ENCODE measurements around the gene CDC42BPA.
"Not testable (repeated sequence)": the region's sequence is repeated elsewhere in the genome, so short reads cannot be mapped to it uniquely, and the experiment has no call there.

CDC42BPA gene

DNA sequence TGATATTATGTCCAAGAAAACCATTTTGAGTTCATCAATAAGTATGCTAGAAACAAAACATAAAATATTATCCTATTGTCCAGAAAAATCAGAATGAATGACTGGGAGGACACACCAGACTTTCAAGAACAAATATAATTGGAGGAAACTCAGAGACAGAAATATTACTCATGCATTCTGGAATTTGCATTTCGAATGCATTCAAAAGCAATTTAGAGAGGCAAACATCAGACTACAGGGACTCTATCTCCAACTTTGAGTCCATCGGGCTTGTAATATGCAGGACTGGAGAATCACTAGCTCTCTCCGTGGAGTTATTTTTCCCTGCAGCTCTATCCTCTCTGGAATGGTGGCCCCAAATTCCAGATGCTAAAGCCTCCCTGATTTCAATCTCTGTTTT is 161.8 kb downstream of the CDC42BPA start:
- FAIRE-seq (no peak), DNase-seq (ENCODE audit: insufficient read length, low spot score) (no peak)

DNA sequence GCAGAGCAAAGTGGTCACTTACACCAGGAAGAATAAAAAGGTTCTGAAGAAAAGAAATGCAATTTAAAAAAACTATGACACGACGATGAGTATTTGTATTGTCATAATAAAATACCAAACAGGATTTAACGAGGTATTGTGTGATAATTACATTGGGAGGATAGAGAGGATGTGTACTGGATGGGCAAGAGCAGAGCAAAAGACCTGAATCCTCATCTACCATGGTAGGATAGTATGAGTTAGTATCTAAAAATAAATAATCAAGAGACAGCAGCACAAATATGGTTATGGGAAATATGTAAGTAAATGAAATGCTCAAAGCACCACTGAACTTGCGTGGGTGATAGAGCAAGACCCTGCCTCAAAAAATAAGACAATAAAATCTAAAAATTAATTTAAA is 162.6 kb downstream of the CDC42BPA start:
- DNase-seq (ENCODE audit: insufficient read length, low spot score) (no peak), FAIRE-seq (no peak)

DNA sequence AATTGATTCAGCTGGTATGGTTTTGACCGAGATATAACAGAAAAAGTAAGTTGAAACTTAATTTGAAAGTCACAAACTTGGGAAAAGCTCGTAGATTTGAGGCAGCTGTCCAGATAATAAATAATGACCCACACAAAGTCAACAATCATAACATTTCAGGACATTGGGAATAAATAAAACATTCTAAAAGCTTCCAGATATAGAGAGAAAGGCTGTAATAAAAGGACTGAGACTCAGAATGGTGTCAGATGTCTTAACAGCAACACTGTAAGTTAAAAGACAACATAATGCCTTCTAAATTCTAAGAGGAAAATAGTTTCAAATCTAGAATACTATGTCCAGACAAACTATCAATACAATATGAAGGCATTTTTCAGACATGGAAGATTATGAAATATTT is 163.3 kb downstream of the CDC42BPA start:
- FAIRE-seq, result no peak

DNA sequence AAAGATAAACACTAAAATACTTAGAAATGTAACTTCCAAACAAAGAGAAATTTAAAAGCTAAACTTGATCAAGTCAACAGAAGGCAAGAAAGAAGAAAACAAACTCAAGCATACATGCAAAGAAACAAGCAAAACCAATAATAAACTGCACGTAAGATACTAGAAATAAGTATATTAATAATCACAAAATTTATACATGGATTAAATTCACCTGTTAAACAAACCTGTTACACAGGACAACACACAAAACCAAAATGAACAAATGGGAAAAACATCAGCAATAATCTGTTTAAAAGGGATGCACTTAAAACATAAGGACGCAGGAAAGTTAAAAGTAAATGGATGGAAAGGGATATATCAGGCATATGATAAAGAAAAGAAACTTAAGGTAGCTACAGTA is 165.8 kb downstream of the CDC42BPA start:
- DNase-seq (ENCODE audit: insufficient read length, low spot score) (no peak), FAIRE-seq (no peak)

More for the DNA sequence above, 163.3 kb downstream of the CDC42BPA start:
- DNase-seq (ENCODE audit: insufficient read length, low spot score), result no peak

DNA sequence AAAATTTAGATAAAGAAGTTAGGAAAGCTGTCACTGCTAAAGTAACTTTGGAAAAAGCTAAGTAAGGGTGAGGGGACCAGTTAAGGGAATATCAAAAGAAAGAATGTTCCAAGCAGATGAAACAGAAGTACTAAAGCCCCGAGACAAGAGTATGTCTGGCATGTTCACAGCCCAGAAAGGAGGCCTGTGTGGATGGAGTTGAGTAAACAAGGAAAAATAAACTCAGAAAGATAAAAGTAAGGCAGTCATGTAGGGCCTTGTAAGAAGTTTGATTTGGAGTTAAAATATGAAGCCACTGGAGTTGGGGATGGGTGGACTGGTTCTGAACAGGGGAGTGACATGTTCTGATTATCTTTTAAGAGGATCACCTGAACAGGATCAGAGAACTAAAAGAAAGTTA is 177.9 kb downstream of the CDC42BPA start:
- DNase-seq (ENCODE audit: insufficient read length, low spot score) (no peak), FAIRE-seq (no peak)

DNA sequence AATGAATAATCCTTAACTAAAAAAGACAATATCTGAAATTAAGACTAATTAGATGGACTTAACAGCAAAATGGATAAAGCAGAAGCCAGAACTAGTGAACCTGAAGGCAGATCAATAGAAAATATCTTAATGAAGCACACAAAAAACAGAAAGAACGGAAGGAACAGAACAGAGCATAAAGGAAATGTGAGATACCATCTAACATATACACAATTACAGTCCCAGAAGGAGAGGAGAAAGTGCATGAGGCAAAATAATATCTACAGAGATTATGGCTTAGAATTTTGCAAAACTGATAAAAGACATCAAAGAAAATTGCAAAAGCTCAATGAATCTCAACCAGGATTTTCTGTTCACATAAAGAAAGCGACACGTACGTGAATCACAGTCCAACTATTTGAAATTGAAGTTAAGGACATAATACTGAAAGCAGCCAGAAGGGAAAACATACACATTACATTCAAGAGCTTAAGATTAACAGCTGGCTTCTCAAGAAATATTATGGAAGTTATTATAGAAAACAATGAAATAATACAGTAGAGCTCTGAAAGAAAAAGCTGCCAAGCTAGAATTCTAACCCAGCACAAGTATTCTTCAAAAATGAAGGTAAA is 182.0 kb downstream of the CDC42BPA start:
- DNase-seq (ENCODE audit: insufficient read length, low spot score), result no peak
- FAIRE-seq, result no peak

DNA sequence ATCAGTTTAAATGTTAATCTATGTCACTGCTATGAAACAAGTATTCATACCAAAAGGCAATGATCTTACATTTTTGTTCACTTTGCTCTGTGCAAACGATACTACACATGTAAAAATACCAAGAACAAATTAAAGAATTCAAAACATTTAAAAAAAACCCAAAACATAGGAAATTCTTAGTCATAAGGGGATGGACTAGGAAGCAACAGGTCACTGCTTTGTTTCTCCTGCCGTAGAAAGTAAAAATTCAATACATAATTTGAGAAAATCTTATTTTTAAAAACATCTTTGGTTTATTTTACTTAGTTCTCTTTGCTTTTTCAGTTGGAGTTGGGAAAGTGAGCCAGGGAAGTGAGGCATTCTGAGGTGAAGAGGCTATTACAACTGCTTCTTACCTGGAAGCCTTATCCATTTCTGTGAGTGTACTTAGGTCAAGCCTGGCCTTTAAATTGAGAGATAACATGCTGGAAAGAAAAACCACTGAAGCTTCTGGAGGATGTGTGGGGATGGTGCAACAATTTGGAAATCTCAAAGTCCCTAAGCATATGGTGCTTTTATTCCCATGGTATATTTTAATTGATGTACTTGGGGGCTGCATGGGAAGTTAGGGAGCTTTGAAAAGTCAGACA is 183.5 kb downstream of the CDC42BPA start:
- DNase-seq (ENCODE audit: insufficient read length, low spot score), result no peak
- no peak for FAIRE-seq

DNA sequence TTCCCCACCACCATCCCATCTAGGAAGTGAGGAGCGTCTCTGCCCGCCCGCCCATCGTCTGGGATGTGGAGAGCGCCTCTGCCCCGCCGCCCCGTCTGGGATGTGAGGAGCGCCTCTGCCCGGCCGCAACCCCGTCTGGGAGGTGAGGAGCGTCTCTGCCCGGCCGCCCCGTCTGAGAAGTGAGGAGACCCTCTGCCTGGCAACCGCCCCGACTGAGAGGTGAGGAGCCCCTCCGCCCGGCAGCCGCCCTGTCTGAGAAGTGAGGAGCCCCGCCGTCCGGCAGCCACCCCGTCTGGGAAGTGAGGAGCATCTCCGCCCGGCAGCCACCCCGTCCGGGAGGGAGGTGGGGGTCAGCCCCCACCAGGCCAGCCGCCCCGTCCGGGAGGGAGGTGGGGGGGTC is 185.6 kb downstream of the CDC42BPA start:
- not testable (repeated sequence) for DNase-seq (ENCODE audit: insufficient read length, low spot score); FAIRE-seq

DNA sequence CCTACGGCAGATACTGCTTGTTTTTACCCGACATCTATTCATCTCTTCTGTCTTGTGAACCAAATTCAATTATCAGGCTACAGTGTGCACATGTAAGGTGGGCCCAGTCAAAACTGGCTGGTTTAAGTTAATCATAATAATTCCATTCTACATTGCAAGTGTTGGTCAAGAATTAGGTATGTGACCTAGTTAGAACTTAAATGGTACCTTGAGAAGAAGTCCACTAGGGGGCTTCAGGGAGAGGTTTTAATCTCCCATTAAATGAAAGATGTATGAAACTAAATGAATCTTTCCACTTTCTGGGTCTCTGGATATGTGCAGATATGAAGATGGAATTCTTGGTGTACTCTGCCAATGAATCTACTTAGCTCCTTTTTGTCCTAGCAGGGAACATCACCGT is 187.1 kb downstream of the CDC42BPA start:
- peak; percentile 26 for DNase-seq (ENCODE audit: insufficient read length, low spot score)
- FAIRE-seq, result no peak

DNA sequence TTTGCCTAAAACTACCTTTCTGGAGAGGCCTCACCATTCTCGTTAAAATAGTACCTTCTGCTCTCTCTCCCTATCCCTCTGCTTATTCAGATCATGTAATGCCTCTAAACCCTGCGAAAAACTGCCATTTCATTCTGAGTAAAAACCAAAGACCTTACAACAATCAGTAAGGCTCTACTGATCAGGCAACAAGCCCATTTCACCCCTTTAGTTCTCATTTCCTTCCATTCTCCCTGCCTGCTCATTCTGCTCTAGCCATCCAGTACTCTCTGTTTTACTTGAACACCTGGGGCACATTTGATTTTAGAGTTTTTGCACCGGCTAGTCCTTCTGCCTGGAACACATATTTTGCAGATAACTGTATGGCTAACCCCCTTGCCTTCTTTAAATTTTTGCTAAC is 190.4 kb downstream of the CDC42BPA start:
- FAIRE-seq (no peak), DNase-seq (ENCODE audit: insufficient read length, low spot score) (no peak)

DNA sequence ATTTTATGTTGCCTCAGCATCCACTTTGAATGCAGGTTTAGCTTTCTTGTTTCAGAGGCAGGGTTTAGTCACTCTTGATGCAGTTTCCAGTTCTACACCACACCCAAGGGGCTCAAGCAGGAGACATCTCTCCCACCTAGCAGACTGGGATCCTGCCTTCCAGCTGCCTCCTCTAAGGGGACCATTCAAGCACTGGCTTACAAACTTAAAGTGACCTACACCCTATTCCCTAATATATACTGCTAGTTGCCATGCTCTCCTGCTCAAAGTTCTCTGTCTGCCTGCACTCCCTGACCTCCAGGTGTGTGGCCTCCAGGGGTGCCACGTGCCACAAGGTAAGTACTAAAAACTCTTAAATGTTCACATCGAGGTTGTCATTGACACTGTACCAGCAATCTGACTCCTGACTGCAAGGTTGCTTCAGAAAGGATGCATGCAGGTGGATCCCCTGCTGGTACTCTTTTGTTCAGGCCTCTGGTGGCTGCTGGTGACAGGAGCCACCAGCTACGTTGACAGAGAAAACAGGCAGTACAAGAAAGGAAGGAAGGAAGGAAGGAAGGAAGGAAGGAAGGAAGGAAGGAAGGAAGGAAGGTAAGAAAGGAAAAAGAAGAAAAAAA is 192.3 kb downstream of the CDC42BPA start:
- no peak for FAIRE-seq
- DNase-seq (ENCODE audit: insufficient read length, low spot score), result no peak

DNA sequence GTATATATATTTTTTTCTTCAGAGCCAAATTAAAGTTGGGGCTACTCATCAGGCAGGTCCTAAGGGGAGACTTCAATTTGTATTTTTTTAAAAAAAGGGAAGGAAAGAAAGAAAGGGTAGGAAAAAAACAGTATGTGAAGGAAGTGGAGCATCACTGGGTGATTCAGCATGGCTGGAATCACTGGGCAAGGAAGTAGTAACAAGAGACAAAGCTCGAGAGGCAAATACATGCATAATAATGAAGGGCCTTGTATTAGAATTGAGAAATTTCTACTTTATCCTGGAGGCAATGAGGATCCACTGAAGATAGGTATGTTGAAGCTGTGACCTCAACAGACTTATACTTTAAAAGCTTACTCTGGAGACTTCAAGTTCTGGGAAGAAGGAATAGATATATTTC is 193.8 kb downstream of the CDC42BPA start:
- DNase-seq (ENCODE audit: insufficient read length, low spot score), result no peak
- no peak for FAIRE-seq

DNA sequence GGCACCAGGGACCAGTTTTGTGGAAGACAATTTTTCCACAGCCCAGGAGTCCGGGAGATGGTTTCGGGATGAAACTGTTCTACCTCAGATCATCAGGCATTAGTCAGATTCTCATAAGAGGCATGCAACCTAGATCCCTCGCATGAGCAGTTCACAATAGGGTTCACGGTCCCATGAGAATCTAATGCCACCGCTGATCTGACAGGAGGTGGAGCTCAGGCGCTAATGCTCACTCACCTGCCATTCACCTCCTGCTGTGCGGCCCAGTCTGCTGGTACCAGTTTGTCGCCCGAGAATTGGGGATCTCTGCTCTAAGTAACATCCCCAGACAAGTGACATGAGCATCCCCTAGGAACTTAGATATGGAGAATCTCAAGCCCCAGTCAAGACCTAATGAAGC is 197.5 kb downstream of the CDC42BPA start:
- DNase-seq (ENCODE audit: insufficient read length, low spot score) (no peak), FAIRE-seq (no peak)

DNA sequence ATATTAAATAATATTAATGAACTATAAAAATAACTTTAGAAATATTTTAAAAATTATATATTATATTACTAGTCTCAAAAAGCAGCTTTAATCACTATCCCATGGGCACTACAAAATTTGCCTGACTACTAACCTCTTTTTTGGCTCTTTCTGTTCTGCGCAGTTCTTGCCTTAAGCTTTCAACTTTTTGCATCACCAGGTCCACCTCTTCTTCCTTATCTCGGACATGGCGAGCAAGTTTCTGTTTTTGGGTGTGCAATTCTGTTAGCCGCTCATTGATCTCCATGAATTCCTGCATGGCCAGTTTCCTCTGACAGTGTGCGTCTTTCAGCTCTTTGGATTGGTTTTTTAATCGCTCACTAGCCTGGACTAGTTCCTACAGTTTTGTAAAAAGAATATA is 205.8 kb downstream of the CDC42BPA start:
- no peak for FAIRE-seq
- DNase-seq (ENCODE audit: insufficient read length, low spot score), result no peak

DNA sequence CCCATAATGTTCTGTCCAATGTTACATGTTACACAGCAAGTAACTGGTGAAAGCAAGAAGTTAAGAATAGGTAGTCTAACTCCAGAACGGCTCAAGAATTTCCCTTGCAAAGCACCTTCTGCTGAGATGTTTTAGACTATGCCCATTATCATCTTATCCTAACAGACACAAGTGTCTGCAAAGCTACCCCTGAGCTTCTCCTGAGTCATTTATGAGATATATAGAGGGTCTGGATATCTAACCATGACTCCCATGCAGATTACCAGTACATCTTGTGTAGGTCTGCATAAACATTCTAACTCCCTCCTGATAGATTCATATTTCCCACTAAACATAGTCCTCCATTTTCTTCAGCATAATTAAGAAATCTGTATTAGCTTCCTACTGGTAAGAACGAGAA is 206.5 kb downstream of the CDC42BPA start:
- DNase-seq (ENCODE audit: insufficient read length, low spot score), result no peak
- FAIRE-seq, result no peak

DNA sequence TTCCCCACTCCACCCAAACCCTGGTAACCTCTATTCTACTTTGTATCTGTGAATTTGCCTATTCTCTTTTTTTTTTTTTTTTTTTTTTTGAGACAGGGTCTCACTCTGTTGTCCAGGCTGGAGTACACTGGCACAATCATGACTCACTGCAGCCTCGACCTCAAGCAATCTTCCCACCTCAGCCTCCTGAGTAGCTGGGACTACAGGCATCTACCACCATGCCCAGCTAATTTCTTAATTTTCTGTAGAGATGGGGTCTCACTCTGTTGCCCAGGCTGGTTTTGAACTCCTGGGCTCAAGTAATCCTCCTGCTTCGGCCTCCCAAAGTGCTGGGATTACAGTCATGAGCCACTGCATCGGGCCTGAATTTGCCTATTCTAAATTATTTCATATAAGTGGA is 213.0 kb downstream of the CDC42BPA start:
- FAIRE-seq; DNase-seq (ENCODE audit: insufficient read length, low spot score): not testable (repeated sequence)

DNA sequence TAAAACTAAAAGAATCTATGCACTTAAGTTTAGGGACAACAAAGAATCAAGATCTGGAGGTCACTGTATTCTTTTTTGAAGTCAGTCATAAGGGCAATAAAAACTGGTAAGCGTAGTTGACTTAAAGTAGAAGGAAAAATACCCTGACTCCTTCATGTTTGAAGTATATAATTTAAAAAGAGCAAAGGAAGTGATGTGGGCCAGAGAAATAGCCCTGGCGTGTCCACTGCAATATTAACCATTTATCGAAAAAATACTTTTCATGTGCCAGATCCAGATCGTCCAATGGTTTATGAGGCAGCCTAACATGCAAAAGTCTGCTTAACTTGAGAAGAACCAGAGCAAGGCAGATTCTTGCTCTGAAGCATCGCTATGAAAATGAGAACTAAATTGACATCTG is 216.2 kb downstream of the CDC42BPA start:
- no peak for DNase-seq (ENCODE audit: insufficient read length, low spot score)
- FAIRE-seq, result no peak

DNA sequence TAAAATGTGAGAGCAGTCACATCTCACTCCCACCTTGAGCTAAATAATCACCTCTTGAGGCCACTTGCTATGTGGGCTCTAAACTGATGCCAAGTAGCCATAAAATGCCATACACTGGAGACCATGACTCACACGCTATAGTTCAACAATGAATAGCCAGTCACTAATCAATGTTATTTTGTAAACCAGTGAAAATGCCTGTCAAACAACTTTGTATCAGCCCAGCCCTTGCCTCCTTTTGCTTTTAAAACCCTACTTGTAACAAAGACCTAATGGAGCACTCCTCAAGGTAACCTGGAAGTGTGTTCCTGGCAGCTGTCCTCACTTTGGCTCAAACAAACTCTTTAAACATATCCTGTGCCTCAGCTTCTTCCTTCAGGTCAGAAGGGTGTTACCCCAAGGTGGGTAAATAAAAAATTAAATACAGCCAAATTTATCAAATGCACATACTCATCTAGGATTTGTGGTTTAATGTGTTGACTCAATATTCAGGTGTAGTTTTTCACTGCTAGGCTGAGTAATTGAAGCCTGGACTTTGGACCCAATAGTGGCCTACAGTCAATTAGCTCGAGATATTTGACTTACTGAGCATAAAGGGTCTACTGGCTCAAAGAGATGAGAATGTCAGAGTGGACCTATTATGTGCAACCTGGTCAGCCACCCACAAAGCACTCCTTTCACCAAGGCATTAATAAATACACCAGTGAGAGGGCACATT is 223.9 kb downstream of the CDC42BPA start:
- FAIRE-seq, result no peak

DNA sequence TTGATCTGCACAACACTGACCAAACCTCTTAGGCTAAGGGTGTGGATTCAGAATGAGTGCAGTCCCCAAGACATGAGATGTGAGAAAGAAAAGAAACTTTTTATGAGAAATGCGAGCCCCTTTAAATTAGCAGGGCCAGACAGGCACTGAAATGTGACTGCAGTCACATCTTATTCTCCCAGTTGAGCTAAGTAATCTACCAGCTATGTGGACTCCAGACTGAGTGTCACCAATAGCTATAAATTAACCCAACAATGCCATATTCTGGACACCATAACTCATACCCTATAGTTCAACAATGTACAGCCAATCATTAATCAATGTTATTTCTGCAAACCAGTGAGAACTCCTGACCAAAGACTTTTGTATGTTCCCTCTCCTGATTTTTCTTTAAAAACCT is 225.0 kb downstream of the CDC42BPA start:
- FAIRE-seq (no peak), DNase-seq (ENCODE audit: insufficient read length, low spot score) (no peak)

More for the DNA sequence above, 223.9 kb downstream of the CDC42BPA start:
- no peak for DNase-seq (ENCODE audit: insufficient read length, low spot score)

DNA sequence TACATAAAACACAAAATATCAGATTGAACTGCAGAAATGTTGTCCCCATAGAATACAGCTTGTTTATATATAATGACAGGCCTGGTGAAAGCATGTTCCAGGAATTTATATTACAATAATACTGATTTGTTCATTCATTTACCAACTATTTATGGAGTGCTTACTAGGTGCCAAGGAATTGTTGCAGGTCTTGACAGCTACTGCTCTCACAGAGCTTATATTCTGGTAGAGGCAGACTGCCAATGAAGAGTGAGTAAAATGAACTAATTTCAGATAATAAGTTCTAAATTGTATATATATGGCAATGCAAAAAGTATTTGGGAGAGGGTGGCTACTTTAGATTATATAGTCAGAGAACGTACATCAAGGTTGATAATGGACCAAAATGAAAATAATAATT is 226.2 kb downstream of the CDC42BPA start:
- no peak for DNase-seq (ENCODE audit: insufficient read length, low spot score)
- no peak for FAIRE-seq

DNA sequence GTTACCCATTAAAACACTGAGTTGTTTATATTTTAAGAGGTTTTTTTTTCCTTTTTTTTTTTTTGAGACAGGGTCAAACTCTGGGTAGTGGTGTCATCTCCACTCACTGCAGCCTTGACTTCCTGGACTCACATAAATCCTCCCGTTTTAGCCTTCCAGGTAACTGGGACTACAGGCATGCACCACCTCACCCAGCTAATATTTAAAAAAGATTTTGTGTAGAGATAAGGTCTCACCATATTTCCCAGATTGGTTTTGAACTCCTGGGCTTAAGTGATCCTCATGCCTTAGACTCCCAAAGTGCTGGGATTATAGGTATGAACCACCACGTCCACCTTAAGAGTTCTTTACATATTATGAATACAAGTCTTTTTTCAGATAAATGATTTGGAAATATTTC is 231.7 kb downstream of the CDC42BPA start:
- FAIRE-seq (no peak), DNase-seq (ENCODE audit: insufficient read length, low spot score) (no peak)

All from HTR-8/SVneo (cell line).